GM12872 (cell line): ENCODE measurements around the gene HOMER1.

Experiments
- TF ChIP-seq, protein P1 (sequence below): IDR thresholded peaks from 3 replicates; pipeline ENCODE4 v1.5.1; 2011; ENCODE audit warnings: low read depth, mild to moderate bottlenecking, low read length, moderate library complexity; ENCODE audit not compliant: insufficient read depth

Gene HOMER1

DNA sequence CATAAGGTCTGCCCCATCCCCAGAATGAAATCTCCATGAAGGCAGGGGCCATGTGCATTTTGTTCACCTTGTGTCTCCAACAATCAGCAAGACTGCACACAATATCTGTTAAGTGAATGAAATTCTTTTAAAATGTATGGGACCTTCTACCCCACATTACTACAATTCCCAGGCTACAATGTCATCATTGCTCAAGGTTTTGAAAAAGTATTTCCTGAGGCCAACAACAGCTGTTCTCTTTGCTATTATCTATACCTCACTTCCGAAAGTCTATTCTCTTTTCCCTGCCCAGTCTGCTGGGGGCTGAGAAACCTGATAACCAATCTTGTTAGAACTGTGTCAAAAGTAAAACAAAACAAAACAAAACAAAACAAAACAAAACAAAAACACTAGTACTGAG lies 29.2 kb downstream of the HOMER1 start:
- TF ChIP-seq, protein P1, sequence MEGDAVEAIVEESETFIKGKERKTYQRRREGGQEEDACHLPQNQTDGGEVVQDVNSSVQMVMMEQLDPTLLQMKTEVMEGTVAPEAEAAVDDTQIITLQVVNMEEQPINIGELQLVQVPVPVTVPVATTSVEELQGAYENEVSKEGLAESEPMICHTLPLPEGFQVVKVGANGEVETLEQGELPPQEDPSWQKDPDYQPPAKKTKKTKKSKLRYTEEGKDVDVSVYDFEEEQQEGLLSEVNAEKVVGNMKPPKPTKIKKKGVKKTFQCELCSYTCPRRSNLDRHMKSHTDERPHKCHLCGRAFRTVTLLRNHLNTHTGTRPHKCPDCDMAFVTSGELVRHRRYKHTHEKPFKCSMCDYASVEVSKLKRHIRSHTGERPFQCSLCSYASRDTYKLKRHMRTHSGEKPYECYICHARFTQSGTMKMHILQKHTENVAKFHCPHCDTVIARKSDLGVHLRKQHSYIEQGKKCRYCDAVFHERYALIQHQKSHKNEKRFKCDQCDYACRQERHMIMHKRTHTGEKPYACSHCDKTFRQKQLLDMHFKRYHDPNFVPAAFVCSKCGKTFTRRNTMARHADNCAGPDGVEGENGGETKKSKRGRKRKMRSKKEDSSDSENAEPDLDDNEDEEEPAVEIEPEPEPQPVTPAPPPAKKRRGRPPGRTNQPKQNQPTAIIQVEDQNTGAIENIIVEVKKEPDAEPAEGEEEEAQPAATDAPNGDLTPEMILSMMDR, result no peak

DNA sequence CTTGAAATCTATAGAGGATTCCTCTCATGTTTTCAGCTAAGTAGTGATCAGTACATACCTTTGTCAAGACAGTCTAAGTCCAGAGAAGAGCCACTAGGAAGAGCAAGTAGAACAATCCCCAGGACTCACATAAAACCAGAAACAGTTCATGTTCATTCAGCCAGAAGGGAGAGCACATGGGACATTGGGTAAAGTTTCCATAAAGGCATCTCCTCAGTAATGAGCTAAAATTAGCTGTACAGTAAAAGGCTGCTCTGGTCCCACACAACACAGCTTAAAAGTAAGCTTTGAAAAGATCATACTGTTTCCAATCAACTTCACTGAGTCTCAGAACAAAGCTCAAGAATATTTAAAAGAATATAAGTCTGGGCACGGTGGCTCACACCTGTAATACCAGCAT lies 32.4 kb downstream of the HOMER1 start:
- TF ChIP-seq, protein P1, result no peak

DNA sequence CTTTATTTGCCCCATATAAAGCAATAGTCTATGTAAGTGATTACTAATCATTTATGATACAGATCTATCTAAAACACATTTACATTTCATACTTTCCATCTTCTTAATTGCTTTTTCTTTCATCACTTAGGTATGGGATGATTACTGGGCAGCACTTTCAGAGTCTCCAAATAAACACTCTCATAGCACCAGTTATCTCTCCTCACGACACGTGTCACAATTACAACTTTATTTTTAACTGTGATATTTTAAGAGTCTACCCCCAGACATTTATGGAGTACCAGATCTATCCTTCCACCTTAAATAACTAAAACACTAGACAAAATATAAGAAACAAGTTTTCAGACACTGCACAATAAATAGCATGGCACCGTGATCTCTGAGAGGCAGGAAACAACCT lies 32.9 kb downstream of the HOMER1 start:
- TF ChIP-seq, protein P1, result no peak

DNA sequence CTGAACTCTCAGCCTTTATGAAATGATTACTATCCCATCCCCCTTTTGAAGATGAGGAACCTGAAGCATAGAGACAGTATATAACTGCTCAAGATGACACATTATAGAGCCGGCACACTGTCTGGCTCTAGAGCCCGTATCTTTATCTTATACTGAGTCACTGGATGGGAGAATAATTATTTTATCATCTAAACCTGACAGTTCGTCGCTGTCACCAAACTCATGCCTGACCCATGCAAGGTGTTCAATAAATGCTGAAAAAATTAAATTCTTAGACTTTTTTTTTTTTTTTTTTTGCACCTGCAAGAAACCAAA lies 38.8 kb downstream of the HOMER1 start:
- TF ChIP-seq, protein P1, result no peak

DNA sequence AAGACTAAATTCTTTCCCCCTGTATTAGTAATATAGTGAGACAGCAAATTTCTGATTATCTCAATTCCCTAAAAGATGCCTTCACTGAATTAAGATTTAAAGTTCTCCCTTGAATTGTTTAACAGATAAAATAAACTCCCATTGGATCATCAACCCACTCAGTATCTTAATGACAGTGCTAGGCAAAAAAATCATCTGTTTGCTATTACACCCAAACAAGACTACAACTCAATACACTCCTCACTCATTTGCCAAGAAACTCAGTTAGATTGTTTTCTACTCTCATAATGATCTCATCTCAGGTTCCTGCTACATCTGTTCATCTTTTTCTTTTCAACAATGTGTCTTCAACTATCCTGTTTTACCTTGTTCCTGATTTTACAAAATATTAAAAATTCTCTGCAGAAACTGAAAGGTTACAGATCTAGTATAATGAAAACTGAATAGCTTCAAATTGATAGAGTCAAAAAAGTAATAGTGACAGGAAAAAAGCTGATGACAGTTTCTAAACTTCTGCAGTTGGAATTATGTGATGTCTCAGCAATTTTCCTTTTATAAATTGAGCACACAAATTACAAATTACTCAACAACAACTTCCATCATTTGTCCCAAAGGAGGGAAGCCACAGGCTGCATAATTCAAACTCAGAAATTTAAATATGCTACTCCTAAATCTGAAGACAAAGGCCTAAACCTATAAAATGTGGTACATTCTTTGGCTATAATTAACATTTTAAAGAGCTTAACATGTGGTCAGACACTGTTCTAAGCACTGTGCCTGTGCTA lies 39.4 kb downstream of the HOMER1 start:
- TF ChIP-seq, protein P1, result no peak

DNA sequence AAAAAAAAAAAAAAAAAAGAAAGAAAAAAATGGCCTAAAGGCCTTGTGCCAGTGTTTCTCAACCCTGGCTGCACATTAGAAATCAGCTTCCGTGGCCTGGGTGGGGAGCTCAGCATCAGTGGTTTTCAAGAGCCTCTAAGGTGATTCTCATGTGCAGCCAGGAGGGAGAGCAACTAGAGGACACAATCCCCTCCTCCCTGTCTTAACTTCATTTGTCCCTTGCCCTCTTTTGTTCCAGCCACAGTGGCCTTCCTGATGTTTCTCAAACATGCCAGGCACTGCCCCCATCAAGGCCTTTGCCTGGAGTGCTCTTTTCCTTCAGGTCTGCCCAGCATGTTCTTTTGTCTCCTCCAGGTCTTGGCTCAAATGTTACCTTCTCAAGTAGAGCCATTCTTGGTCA lies 42.4 kb downstream of the HOMER1 start:
- TF ChIP-seq, protein P1, result no peak

DNA sequence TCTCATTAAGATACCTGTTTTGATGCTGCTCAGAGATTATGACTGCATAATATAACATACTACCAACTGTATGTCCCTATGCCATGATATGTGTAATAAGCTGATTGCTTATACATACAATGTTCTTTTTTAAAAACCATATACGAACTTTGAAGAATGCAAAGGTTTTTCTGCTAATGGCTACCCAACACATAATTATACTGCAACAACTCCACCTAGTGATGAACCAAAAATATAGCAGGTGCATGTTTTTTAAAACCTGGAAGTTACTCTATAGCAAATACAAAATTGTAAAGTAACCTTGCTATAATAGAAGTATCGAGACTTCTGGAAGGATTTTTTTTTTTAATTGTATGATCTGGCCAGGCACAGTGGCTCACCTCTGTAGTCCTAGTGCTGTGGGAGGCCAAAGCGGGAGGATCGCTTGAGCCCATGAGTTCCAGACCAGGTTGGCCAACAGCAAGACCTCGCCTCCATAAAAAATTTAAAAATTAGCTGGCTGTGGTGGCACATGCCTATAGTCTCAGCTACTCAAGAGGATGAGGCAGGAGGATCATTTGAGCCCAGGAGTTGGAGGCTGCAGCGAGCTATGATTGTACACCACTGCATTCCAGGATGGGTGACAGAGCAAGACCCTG lies 49.1 kb downstream of the HOMER1 start:
- TF ChIP-seq, protein P1, result peak; percentile 52; the same call in 2 of the 3 replicates
